ENCODE data around the gene CTSC. TPM values are rescaled to one million over a fixed set of nuclear protein-coding genes. Genes with fewer than 3 reads are reported as not detected.
A peak's percentile ranks its signal among the peaks of the same experiment; 100 is the strongest.

CTSC gene
- total RNA-seq, 1 experiment from 2014 or later: 103 TPM

GRCh38 chr11:88303037-88303436, 34.5 kb downstream of the CTSC start:
- Mint-ChIP-seq H3K4me1 (ENCODE audit: insufficient read depth, unreplicated experiment) (peaks cover 5% of the 10 kb centered on the region), H3K36me3 (ENCODE audit: insufficient read depth, unreplicated experiment) (peaks cover 34% of the 10 kb centered on the region), H3K9me3 (ENCODE audit: unreplicated experiment) (no peaks in the 10 kb centered on the region), H3K4me3 (ENCODE audit: unreplicated experiment) (no peak overlapping the region), H3K27me3 (ENCODE audit: insufficient read depth, unreplicated experiment) (no peaks in the 10 kb centered on the region), H3K27ac (ENCODE audit: low read depth, unreplicated experiment) (no peak overlapping the region)
- DNase-seq (ENCODE audit: unreplicated experiment): no peak
- ChIA-PET POLR2A (no interaction called here), CTCF (interaction anchor here (0.7 to 0.8 kb wide), 4 partner anchors 10 to 338 kb away, joined by 3 read pairs; no protein-coding TSS in a partner anchor)
- BruUV-seq (replicated peaks): no TSS peak
- intact Hi-C loops (cut with micrococcal nuclease): no loop called here
- no peak for TF ChIP-seq CTCF (IDR thresholded peaks at IDR 0.05; ENCODE audit: unreplicated experiment)

DNA sequence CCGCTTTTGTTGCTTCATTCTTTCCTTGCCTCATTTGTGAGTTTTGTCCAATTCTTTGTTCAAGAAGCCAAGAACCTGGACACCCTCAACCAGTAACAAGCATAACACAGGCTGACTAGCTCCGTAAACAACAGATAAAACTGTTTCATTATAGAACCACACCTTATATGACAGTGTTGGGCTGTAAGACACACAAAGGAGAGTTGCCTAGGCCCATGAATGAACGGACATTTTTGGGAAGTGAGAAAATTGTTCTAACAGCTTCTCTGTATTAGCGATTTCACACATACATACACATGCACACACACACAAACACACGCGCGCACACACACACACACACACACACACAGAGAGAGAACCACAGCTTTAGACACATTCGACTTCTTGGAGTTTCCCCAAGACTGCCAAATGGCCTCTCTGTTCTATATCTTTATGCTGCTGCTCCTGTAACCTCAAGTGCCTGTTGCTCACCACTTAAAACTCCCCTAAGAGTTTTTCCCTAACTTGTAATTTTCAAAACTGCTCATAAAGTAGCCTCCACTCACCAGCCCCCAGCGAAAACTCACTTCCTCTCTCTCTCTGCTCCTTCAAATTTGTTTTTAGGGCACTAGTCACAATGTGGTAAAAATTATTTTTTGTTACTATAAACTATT, 35.9 kb downstream of the CTSC start:
- Mint-ChIP-seq H3K9me3 (ENCODE audit: unreplicated experiment) (no peaks in the 10 kb centered on the region), H3K4me3 (ENCODE audit: unreplicated experiment) (no peak overlapping the region), H3K27ac (ENCODE audit: low read depth, unreplicated experiment) (no peak overlapping the region), H3K4me1 (ENCODE audit: insufficient read depth, unreplicated experiment) (peaks cover 5% of the 10 kb centered on the region), H3K36me3 (ENCODE audit: insufficient read depth, unreplicated experiment) (peaks cover 29% of the 10 kb centered on the region), H3K27me3 (ENCODE audit: insufficient read depth, unreplicated experiment) (no peaks in the 10 kb centered on the region)
- intact Hi-C loops (cut with micrococcal nuclease): no loop called here
- ChIA-PET CTCF (interaction anchor here (0.6 to 1.0 kb wide), 2 partner anchors 9 to 117 kb away, joined by 3 to 4 read pairs; no protein-coding TSS in a partner anchor), POLR2A (no interaction called here)
- no peak for DNase-seq (ENCODE audit: unreplicated experiment)
- BruUV-seq (replicated peaks): no TSS peak
- TF ChIP-seq CTCF (IDR thresholded peaks at IDR 0.05; ENCODE audit: unreplicated experiment): no peak

GRCh38 chr11:88300888-88301487, 36.5 kb downstream of the CTSC start:
- H3K27ac Mint-ChIP-seq (ENCODE audit: low read depth, unreplicated experiment): peak overlapping the region; percentile 53
- intact Hi-C loops (cut with micrococcal nuclease): no loop called here
- no peak for DNase-seq (ENCODE audit: unreplicated experiment)
- no peaks in the 10 kb centered on the region for H3K9me3 Mint-ChIP-seq (ENCODE audit: unreplicated experiment)
- BruUV-seq (replicated peaks): no TSS peak
- ChIA-PET POLR2A (no interaction called here), CTCF (interaction anchor here (0.8 to 1.4 kb wide), 4 partner anchors 8 to 242 kb away, joined by 3 to 4 read pairs (median 4); partner anchors contain the start of gene CTSC)
- no peak for TF ChIP-seq CTCF (IDR thresholded peaks at IDR 0.05; ENCODE audit: unreplicated experiment)
- no peaks in the 10 kb centered on the region for H3K27me3 Mint-ChIP-seq (ENCODE audit: insufficient read depth, unreplicated experiment)
- peaks cover 34% of the 10 kb centered on the region for H3K36me3 Mint-ChIP-seq (ENCODE audit: insufficient read depth, unreplicated experiment)
- H3K4me3 Mint-ChIP-seq (ENCODE audit: unreplicated experiment): no peak overlapping the region
- peaks cover 5% of the 10 kb centered on the region for H3K4me1 Mint-ChIP-seq (ENCODE audit: insufficient read depth, unreplicated experiment)

- ChIA-PET CTCF (interaction anchor here (0.8 to 1.4 kb wide), 4 partner anchors 35 to 281 kb away, joined by 3 to 8 read pairs (median 3); partner anchors contain the start of gene CTSC), POLR2A (interaction anchor here (0.7 to 1.0 kb wide), 3 partner anchors 17 to 119 kb away, joined by 3 to 4 read pairs (median 3); no protein-coding TSS in a partner anchor)
- H3K36me3 Mint-ChIP-seq (ENCODE audit: insufficient read depth, unreplicated experiment): peaks cover 39% of the 10 kb centered on the region
- H3K27me3 Mint-ChIP-seq (ENCODE audit: insufficient read depth, unreplicated experiment): no peaks in the 10 kb centered on the region
- no peak for DNase-seq (ENCODE audit: unreplicated experiment)
- H3K4me3 Mint-ChIP-seq (ENCODE audit: unreplicated experiment): no peak overlapping the region
- no peaks in the 10 kb centered on the region for H3K9me3 Mint-ChIP-seq (ENCODE audit: unreplicated experiment)
- no peaks in the 10 kb centered on the region for H3K4me1 Mint-ChIP-seq (ENCODE audit: insufficient read depth, unreplicated experiment)
- intact Hi-C loops (cut with micrococcal nuclease): no loop called here
- no peak overlapping the region for H3K27ac Mint-ChIP-seq (ENCODE audit: low read depth, unreplicated experiment)
- BruUV-seq (replicated peaks): no TSS peak
- no peak for TF ChIP-seq CTCF (IDR thresholded peaks at IDR 0.05; ENCODE audit: unreplicated experiment)
These were observed 39.7 kb downstream of the CTSC start for GRCh38 chr11:88297863-88298262.

Measured in MCF 10A (cell line).